ENCODE data around the gene UVSSA. TPM values are rescaled to one million over a fixed set of nuclear protein-coding genes. Genes with fewer than 3 reads are reported as not detected.
A peak's percentile ranks its signal among the peaks of the same experiment; 100 is the strongest.

Gene UVSSA
- total RNA-seq, 2 donors from 2014 or later = 50.4 to 61.6 TPM

GRCh38 chr4:1361431-1361830 lies 14.4 kb downstream of the UVSSA start:
- H3K4me1 Mint-ChIP-seq = no peaks in the 10 kb centered on the region
- Histone ChIP-seq H3K27ac (ENCODE audit: low read depth, low read length) (peak overlapping the region; percentile 68), H3K27me3 (ENCODE audit: control insufficient read depth, insufficient read depth, low read length, poor library complexity, severe bottlenecking) (no peaks in the 10 kb centered on the region), H3K9ac (ENCODE audit: extremely low read depth, low read length, poor library complexity, severe bottlenecking) (no peak overlapping the region), H3K4me3 (ENCODE audit: low read length) (no peak overlapping the region), H3K36me3 (ENCODE audit: control insufficient read depth, insufficient read depth, low read length) (peaks cover 5% of the 10 kb centered on the region), H3K9me3 (ENCODE audit: control insufficient read depth, low read length) (no peaks in the 10 kb centered on the region), H3K4me1 (ENCODE audit: control insufficient read depth, insufficient read depth, low read length) (no peaks in the 10 kb centered on the region)
- TF ChIP-seq, protein P1, sequence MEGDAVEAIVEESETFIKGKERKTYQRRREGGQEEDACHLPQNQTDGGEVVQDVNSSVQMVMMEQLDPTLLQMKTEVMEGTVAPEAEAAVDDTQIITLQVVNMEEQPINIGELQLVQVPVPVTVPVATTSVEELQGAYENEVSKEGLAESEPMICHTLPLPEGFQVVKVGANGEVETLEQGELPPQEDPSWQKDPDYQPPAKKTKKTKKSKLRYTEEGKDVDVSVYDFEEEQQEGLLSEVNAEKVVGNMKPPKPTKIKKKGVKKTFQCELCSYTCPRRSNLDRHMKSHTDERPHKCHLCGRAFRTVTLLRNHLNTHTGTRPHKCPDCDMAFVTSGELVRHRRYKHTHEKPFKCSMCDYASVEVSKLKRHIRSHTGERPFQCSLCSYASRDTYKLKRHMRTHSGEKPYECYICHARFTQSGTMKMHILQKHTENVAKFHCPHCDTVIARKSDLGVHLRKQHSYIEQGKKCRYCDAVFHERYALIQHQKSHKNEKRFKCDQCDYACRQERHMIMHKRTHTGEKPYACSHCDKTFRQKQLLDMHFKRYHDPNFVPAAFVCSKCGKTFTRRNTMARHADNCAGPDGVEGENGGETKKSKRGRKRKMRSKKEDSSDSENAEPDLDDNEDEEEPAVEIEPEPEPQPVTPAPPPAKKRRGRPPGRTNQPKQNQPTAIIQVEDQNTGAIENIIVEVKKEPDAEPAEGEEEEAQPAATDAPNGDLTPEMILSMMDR (conservative IDR thresholded peaks at IDR 0.05) = no peak
- H3K36me3 Mint-ChIP-seq (ENCODE audit: low read depth) = peaks cover 7% of the 10 kb centered on the region
- H3K4me3 Mint-ChIP-seq = no peak overlapping the region
- H3K27ac Mint-ChIP-seq = no peak overlapping the region
- no peak for DNase-seq
- H3K9me3 Mint-ChIP-seq = no peaks in the 10 kb centered on the region
- WGBS, 2 experiments (ENCODE audit: insufficient coverage in 1 of 2, insufficient read length in 1 of 2) = 85 to 90% methylated on average over 13 to 18 of the region's 18 CpGs
- no peaks in the 10 kb centered on the region for H3K27me3 Mint-ChIP-seq (ENCODE audit: insufficient read depth)

GRCh38 chr4:1362046-1362445 lies 15.0 kb downstream of the UVSSA start:
- Mint-ChIP-seq H3K27me3 (ENCODE audit: insufficient read depth) (no peaks in the 10 kb centered on the region), H3K4me1 (no peaks in the 10 kb centered on the region), H3K36me3 (ENCODE audit: low read depth) (peaks cover 8% of the 10 kb centered on the region), H3K9me3 (no peaks in the 10 kb centered on the region), H3K4me3 (no peak overlapping the region), H3K27ac (no peak overlapping the region)
- no peaks in the 10 kb centered on the region for H3K27me3 ChIP-seq (ENCODE audit: control insufficient read depth, insufficient read depth, low read length, poor library complexity, severe bottlenecking)
- DNase-seq = no peak
- TF ChIP-seq, protein P1 (conservative IDR thresholded peaks at IDR 0.05) = no peak
- no peak overlapping the region for H3K4me3 ChIP-seq (ENCODE audit: low read length)
- 92 to 94% methylated on average over 5 to 10 of the region's 10 CpGs for WGBS, 2 experiments (ENCODE audit: insufficient coverage in 1 of 2, insufficient read length in 1 of 2)
- H3K36me3 ChIP-seq (ENCODE audit: control insufficient read depth, insufficient read depth, low read length) = peaks cover 4% of the 10 kb centered on the region
- H3K9ac ChIP-seq (ENCODE audit: extremely low read depth, low read length, poor library complexity, severe bottlenecking) = no peak overlapping the region
- H3K27ac ChIP-seq (ENCODE audit: low read depth, low read length) = no peak overlapping the region
- H3K9me3 ChIP-seq (ENCODE audit: control insufficient read depth, low read length) = no peaks in the 10 kb centered on the region
- H3K4me1 ChIP-seq (ENCODE audit: control insufficient read depth, insufficient read depth, low read length) = no peaks in the 10 kb centered on the region

- Histone ChIP-seq H3K4me1 (ENCODE audit: control insufficient read depth, insufficient read depth, low read length) (no peaks in the 10 kb centered on the region), H3K36me3 (ENCODE audit: control insufficient read depth, insufficient read depth, low read length) (peaks cover 4% of the 10 kb centered on the region), H3K27me3 (ENCODE audit: control insufficient read depth, insufficient read depth, low read length, poor library complexity, severe bottlenecking) (no peaks in the 10 kb centered on the region), H3K9me3 (ENCODE audit: control insufficient read depth, low read length) (no peaks in the 10 kb centered on the region), H3K4me3 (ENCODE audit: low read length) (no peak overlapping the region), H3K27ac (ENCODE audit: low read depth, low read length) (no peak overlapping the region), H3K9ac (ENCODE audit: extremely low read depth, low read length, poor library complexity, severe bottlenecking) (no peak overlapping the region)
- DNase-seq = no peak
- Mint-ChIP-seq H3K4me3 (no peak overlapping the region), H3K27me3 (ENCODE audit: insufficient read depth) (no peaks in the 10 kb centered on the region), H3K27ac (no peak overlapping the region), H3K9me3 (no peaks in the 10 kb centered on the region), H3K36me3 (ENCODE audit: low read depth) (peaks cover 11% of the 10 kb centered on the region), H3K4me1 (no peaks in the 10 kb centered on the region)
- 95 to 96% methylated on average over 14 to 17 of the region's 17 CpGs for WGBS, 2 experiments (ENCODE audit: insufficient coverage in 1 of 2, insufficient read length in 1 of 2)
- TF ChIP-seq, protein P1 (conservative IDR thresholded peaks at IDR 0.05) = no peak
Observed at GRCh38 chr4:1362521-1362920, 15.5 kb downstream of the UVSSA start.
